NCI-H187 treated with DMSO at 0.1 percent for 48 hours (cell line): ENCODE data around the gene DUSP7.

Experiments used
- DNase-seq: peaks from one replicate; lab custom pipeline; 2025; lab: John Stamatoyannopoulos, UW

Gene DUSP7

GRCh38 chr3:52028572-52028971, 27.8 kb downstream of the DUSP7 start:
- DNase-seq: no peak

- DNase-seq: no peak
Measured at GRCh38 chr3:52026041-52026440, 30.3 kb downstream of the DUSP7 start.

- no peak for DNase-seq
Measured at GRCh38 chr3:52025453-52025852, 30.9 kb downstream of the DUSP7 start.

GRCh38 chr3:52024765-52025452, 31.5 kb downstream of the DUSP7 start:
- DNase-seq: no peak

GRCh38 chr3:52023860-52024764, 32.3 kb downstream of the DUSP7 start:
- DNase-seq: no peak

- no peak for DNase-seq
Measured at GRCh38 chr3:52023101-52023770, 33.1 kb downstream of the DUSP7 start.

- DNase-seq: no peak
Measured at GRCh38 chr3:52022323-52023100, 33.9 kb downstream of the DUSP7 start.

- DNase-seq: no peak
Measured at GRCh38 chr3:52021489-52022268, 34.7 kb downstream of the DUSP7 start.

- DNase-seq: no peak
Measured at GRCh38 chr3:52020796-52021195, 35.6 kb downstream of the DUSP7 start.

GRCh38 chr3:52019352-52020080, 36.9 kb downstream of the DUSP7 start:
- DNase-seq: no peak

GRCh38 chr3:52018319-52019000, 37.9 kb downstream of the DUSP7 start:
- DNase-seq: no peak

GRCh38 chr3:52017586-52017985, 38.8 kb downstream of the DUSP7 start:
- no peak for DNase-seq

GRCh38 chr3:52015438-52016228, 40.7 kb downstream of the DUSP7 start:
- no peak for DNase-seq

GRCh38 chr3:52014613-52015012, 41.8 kb downstream of the DUSP7 start:
- DNase-seq: no peak

GRCh38 chr3:52013802-52014598, 42.4 kb downstream of the DUSP7 start:
- DNase-seq: no peak

GRCh38 chr3:52012699-52013098, 43.7 kb downstream of the DUSP7 start:
- DNase-seq: no peak

- no peak for DNase-seq
Measured at GRCh38 chr3:52010431-52010830, 45.9 kb downstream of the DUSP7 start.

GRCh38 chr3:52007291-52007690, 49.1 kb downstream of the DUSP7 start:
- no peak for DNase-seq
